ES-I3 (cell line): ENCODE measurements around the gene ENTREP3.

Experiments
- H3K36me3 ChIP-seq: 2 replicates; pipeline ENCODE4 v1.6.1; 2013; ENCODE audit warnings: mild to moderate bottlenecking, low read length, control low read depth, moderate library complexity; ENCODE audit not compliant: insufficient read depth
- H3K4me1 ChIP-seq: 2 replicates; pipeline ENCODE4 v1.6.1; 2013; ENCODE audit warnings: mild to moderate bottlenecking, control low read depth, low read length; ENCODE audit not compliant: insufficient read depth
- H3K9ac ChIP-seq: 2 replicates; pipeline ENCODE4 v1.6.1; 2013; ENCODE audit warnings: low read depth, mild to moderate bottlenecking, low read length, moderate library complexity
- H3K9me3 ChIP-seq: 2 replicates; pipeline ENCODE4 v1.6.1; 2013; ENCODE audit warnings: mild to moderate bottlenecking, low read length, moderate library complexity; ENCODE audit not compliant: control insufficient read depth, insufficient read depth

Gene ENTREP3

GRCh38 chr1:155286544-155286943, 31.3 kb upstream of the ENTREP3 start:
- Histone ChIP-seq H3K36me3 (no peaks in the 10 kb centered on the region), H3K4me1 (no peaks in the 10 kb centered on the region), H3K9ac (no peak overlapping the region), H3K9me3 (no peaks in the 10 kb centered on the region)

GRCh38 chr1:155285631-155286044, 30.4 kb upstream of the ENTREP3 start:
- Histone ChIP-seq H3K36me3 (no peaks in the 10 kb centered on the region), H3K9me3 (no peaks in the 10 kb centered on the region), H3K9ac (no peak overlapping the region), H3K4me1 (no peaks in the 10 kb centered on the region)

- H3K9ac ChIP-seq, result no peak overlapping the region
Measured at GRCh38 chr1:155285063-155285462, 29.8 kb upstream of the ENTREP3 start.

GRCh38 chr1:155284476-155284875, 29.2 kb upstream of the ENTREP3 start:
- H3K36me3 ChIP-seq, result no peaks in the 10 kb centered on the region
- H3K9ac ChIP-seq, result no peak overlapping the region
- no peaks in the 10 kb centered on the region for H3K9me3 ChIP-seq
- H3K4me1 ChIP-seq, result peaks cover under 1% of the 10 kb centered on the region

More at GRCh38 chr1:155285063-155285462, 29.8 kb upstream of the ENTREP3 start:
- no peaks in the 10 kb centered on the region for H3K4me1 ChIP-seq
- no peaks in the 10 kb centered on the region for H3K9me3 ChIP-seq
- no peaks in the 10 kb centered on the region for H3K36me3 ChIP-seq

GRCh38 chr1:155282488-155283091, 27.3 kb upstream of the ENTREP3 start:
- Histone ChIP-seq H3K9me3 (no peaks in the 10 kb centered on the region), H3K4me1 (peaks cover 11% of the 10 kb centered on the region), H3K36me3 (no peaks in the 10 kb centered on the region), H3K9ac (no peak overlapping the region)

- Histone ChIP-seq H3K36me3 (no peaks in the 10 kb centered on the region), H3K9me3 (no peaks in the 10 kb centered on the region)
Measured at GRCh38 chr1:155279268-155279667, 24.0 kb upstream of the ENTREP3 start.

GRCh38 chr1:155278689-155279160, 23.4 kb upstream of the ENTREP3 start:
- no peaks in the 10 kb centered on the region for H3K36me3 ChIP-seq
- peaks cover 11% of the 10 kb centered on the region for H3K4me1 ChIP-seq
- H3K9me3 ChIP-seq, result no peaks in the 10 kb centered on the region
- no peak overlapping the region for H3K9ac ChIP-seq

More at GRCh38 chr1:155279268-155279667, 24.0 kb upstream of the ENTREP3 start:
- peaks cover 11% of the 10 kb centered on the region for H3K4me1 ChIP-seq
- H3K9ac ChIP-seq, result no peak overlapping the region

- Histone ChIP-seq H3K36me3 (no peaks in the 10 kb centered on the region), H3K4me1 (peaks cover 11% of the 10 kb centered on the region), H3K9ac (peak overlapping the region; percentile 74; the same call in 1 of the 2 replicates), H3K9me3 (no peaks in the 10 kb centered on the region)
Measured at GRCh38 chr1:155277902-155278688, 22.8 kb upstream of the ENTREP3 start.

GRCh38 chr1:155277070-155277901, 22.0 kb upstream of the ENTREP3 start, which contains the start of gene HCN3:
TSS of gene HCN3 (plus strand) at chr1:155277463. CDS start at chr1:155277591, 128 bp downstream.
- Histone ChIP-seq H3K9ac (peak within 1 kb of the TSS; percentile 74; the same call in 1 of the 2 replicates), H3K4me1 (peaks cover 11% of the 10 kb centered on the region), H3K9me3 (no peaks in the 10 kb centered on the region), H3K36me3 (no peaks in the 10 kb centered on the region)

GRCh38 chr1:155273343-155274245, 18.3 kb upstream of the ENTREP3 start, which contains the start of gene CLK2:
TSS of gene CLK2 (minus strand) at chr1:155273504. CDS start at chr1:155270977, 2,527 bp downstream.
- Histone ChIP-seq H3K9me3 (no peaks in the 10 kb centered on the region), H3K4me1 (peaks cover 1% of the 10 kb centered on the region), H3K36me3 (peaks cover 20% of the 10 kb centered on the region), H3K9ac (peak within 1 kb of the TSS; percentile 52)

- no peaks in the 10 kb centered on the region for H3K9me3 ChIP-seq
- no peaks in the 10 kb centered on the region for H3K4me1 ChIP-seq
- peak overlapping the region; percentile 52 for H3K9ac ChIP-seq
- H3K36me3 ChIP-seq, result peaks cover 29% of the 10 kb centered on the region
Measured at GRCh38 chr1:155272466-155273342, 17.4 kb upstream of the ENTREP3 start.

GRCh38 chr1:155269381-155269780, 14.1 kb upstream of the ENTREP3 start:
- Histone ChIP-seq H3K9ac (no peak overlapping the region), H3K4me1 (no peaks in the 10 kb centered on the region), H3K36me3 (peaks cover 53% of the 10 kb centered on the region), H3K9me3 (no peaks in the 10 kb centered on the region)

GRCh38 chr1:155268630-155269029, 13.3 kb upstream of the ENTREP3 start:
- peaks cover 61% of the 10 kb centered on the region for H3K36me3 ChIP-seq
- H3K4me1 ChIP-seq, result no peaks in the 10 kb centered on the region
- no peaks in the 10 kb centered on the region for H3K9me3 ChIP-seq
- no peak overlapping the region for H3K9ac ChIP-seq
